LoVo (cell line): ENCODE data around the gene PLIN1.

Experiments
- DNase-seq: peaks from one replicate; pipeline ENCODE4 v3.0.0-alpha.2; 2016; ENCODE audit warnings: low spot score

The PLIN1 gene

DNA sequence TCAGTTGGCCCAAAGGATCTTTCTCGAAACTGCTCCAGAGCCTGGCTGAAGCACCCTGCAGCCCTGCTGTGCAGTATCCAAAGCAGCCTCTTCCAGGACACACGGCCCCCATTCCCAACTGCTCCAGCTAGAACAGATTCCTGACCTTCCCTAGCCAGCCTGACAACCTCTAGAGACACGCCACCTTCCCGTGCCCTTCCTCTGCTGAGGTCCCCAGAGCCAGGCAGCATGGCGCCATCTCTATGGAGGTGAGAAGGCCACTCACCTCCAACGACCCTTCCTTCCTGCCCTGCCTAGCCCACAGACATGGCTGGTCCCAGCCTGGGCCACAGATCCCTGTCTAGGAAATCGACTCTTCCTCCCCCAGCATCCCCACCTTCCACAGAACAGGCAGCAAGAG, 27.0 kb downstream of the PLIN1 start:
- DNase-seq: no peak

GRCh38 chr15:89649716-89650115, 29.5 kb downstream of the PLIN1 start:
- DNase-seq: no peak

DNA sequence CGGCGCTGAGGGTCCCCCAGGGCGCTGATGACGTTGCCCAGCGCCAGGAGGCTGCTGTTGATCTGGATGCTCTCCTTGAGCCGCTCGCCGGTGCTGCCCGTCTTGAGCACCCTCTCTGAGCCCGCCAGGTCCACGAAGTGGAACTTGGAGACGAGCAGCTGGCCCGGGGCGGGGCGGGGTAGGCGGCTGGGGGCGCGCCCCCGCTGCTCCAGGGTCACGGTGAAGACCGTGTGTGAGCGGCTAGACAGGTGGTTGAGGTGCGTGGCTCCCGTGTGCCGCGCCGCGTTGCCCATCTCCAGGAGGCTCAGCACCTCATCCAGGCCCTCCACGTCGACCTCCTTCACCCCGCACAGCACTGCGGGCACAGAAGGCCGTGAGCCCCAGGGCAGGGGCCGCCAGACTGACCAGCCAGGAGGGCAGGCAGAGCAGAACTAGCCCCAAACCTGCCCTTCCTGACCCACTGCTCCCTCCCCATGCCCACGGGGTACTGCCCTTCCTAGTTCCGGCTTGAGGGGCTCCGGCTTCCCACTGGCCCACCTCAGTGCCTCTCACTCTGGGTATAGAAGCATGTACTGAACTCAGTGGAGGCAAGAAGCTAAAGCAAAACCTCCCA, 30.0 kb downstream of the PLIN1 start:
- DNase-seq: no peak

- DNase-seq: no peak
Measured at GRCh38 chr15:89648106-89649012, 30.8 kb downstream of the PLIN1 start.

- DNase-seq: peak; percentile 69
Measured at GRCh38 chr15:89647191-89647851, 31.8 kb downstream of the PLIN1 start.

DNA sequence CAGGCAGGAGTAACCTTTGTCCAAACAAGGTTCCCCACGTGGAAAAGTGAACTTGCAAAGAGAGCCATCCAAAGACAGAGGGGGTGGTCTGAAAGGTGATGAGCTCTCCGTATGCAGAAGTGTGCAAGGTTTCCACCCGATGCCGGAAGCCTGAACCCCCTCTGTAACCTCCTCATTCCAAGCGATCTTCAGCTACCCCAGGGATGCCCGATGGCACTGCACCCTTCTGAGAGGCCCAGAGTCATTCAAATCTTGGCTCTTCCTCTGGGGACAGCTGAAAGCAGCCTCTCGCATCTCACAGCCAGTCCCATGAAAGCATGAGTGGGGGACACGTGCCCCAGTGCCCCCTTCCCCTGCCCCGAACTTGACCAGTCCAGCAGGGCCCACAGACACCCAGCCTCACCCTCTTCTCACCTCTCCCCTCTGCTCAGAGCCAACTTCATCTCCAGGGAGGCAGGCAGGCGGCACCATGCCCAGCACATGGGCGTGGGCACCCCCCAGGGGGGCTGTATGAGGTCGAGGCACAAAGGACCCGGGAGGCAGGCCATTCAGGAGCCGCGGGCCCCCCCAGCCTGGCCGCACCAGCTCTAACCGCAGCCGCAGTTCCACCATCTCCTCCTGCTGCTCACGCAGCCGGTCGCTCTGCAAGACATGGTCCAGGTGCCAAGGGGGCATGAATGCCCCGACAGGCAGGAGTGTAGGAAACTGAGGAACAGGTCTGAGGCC, 32.6 kb downstream of the PLIN1 start:
- DNase-seq: no peak

GRCh38 chr15:89645680-89646079, 33.5 kb downstream of the PLIN1 start:
- no peak for DNase-seq

DNA sequence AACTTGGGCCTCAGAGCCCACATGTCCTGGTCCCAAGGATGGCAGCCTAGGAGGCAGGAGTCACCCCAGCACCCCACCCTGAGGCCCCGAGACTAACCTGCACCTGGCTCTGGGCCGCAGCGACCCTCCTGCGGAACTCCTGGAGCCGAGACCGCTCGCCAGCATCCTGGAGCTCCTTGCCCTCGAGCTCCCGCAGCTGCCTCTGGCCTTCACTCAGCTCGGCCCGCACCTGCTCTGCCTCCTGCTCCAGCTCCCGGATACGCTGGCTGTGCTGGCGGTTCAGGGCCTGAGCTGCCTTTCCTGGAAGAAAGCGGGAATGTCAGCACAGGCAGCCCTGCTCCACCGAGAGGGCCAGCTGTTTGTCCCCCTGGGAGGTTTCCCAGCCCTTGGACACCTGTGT, 37.1 kb downstream of the PLIN1 start:
- DNase-seq: no peak

DNA sequence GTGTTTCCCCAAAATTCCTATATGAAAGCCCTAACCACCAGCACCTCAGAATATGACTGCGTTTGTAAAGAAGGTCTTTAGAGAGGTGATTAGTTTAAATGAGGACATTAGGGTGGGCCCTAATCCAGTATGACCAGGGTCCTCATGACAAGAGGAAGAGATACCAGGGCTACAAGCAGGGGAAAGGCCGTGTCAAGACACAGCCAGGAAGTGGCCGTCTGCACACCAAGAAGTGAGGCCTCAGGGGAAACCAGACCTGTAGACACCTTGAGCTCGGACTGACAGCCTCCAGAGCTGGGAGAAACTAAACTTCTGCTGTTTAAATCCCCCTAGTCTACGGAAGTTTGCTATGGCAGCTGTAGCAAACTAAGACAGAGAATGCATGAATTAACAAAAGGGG, 38.1 kb downstream of the PLIN1 start:
- DNase-seq: no peak

- no peak for DNase-seq
Measured at GRCh38 chr15:89640245-89640644, 38.9 kb downstream of the PLIN1 start.

- DNase-seq: no peak
Measured at GRCh38 chr15:89633585-89633984, 45.6 kb downstream of the PLIN1 start.

DNA sequence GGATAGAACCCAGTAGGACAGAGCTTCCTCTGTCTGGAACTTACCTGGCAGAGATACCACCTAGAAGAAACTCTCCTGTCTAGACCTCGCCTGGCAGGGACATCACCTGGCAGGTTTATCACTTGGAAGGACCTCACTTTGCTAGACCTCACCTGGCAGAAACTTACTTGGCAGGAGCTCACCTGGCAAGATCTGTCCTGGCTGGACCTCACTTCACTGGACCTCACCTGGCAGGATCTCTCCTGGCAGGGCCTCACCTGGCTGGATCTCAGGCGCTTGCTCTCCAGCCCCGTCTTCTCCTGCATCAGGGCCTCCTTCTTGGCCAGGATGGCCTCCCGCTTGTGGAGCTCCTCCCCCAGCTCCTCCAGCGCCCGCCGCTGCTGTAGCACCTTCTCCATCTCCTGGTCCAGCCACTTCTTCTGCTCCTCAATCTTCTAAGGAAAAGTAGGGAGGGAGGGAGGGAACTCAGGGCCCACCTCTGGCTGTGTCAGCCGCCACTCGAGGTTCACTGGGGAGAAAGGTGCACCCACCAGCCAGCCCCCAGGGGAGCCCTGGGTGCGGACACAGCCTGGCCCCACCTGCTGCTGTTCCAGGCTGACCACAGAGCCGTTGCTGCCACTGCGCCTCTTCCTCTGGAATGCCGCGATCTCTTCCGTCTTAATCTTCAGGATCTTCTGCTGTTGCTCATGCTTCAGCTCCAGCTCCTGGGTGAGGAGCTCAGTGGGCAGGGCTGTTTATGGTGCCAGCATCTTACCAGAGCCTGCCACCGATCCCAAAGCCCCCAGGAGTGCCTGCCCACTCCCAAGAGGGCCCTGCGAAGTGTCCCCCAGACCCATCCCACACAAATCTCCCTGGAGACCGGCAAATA, 46.4 kb downstream of the PLIN1 start:
- DNase-seq: no peak

GRCh38 chr15:89631902-89632264, 47.3 kb downstream of the PLIN1 start:
- DNase-seq: no peak

DNA sequence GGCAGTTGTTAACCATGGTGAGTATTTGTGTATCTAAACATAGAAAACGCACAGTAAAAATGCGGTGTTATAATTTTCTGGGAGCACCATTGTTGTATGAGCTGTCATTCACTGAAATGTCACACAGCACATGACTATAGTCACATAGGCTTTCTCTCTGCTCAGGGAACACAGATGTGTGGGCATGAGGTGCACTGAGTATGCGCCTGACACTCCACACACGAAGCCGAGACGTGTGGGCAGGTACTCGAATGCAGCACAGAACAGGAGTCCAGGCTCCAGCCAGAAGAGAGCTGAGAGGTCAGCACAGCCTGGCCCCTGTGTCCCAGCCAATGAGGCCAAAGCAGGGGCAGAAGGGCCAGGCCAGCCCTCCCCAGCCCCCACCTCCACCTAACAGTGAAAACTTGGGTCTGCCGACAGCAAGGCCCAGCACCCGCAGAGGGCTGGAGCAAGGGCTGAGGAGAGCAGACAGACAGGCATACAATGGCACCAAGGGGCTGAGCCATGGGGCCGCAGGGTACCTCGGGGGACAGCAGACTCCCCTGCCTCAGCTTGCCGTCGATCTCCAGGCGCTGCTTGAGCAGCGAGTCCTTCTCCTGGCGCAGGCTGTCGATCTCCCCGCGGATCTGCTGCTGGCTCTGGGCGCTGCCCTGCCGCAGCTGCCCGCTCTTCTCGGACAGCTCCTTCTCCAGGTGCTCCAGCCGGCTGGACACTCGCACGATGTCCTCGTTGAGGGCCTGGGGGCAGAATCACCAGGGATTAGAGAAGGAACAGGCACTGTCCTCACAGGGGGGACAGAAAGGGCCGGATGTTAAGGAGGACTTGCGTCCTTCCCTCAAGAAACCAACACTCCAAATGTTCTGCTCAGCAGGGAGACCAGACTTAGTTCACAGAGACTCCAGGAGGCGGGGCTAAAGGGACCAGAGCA, 47.9 kb downstream of the PLIN1 start:
- no peak for DNase-seq

DNA sequence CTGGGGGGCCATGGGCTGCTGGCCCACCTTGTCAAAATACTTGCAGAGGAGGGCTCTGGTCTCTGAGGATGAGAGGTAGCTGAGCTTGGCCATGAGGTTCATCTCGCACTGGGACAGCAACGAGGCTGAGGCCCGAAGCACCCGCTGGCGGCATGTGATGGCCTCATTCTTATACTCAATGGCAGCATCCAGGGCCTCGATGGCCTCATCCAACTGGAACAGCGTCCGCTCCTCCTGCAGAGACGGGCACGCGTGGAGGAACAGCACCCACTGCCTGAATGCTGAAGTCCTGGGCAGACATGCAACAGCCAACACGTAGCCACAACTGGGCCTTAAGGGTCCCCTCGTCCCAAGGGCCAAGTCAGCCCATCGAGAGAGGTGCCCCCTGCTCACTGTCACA, 48.9 kb downstream of the PLIN1 start:
- DNase-seq: no peak

DNA sequence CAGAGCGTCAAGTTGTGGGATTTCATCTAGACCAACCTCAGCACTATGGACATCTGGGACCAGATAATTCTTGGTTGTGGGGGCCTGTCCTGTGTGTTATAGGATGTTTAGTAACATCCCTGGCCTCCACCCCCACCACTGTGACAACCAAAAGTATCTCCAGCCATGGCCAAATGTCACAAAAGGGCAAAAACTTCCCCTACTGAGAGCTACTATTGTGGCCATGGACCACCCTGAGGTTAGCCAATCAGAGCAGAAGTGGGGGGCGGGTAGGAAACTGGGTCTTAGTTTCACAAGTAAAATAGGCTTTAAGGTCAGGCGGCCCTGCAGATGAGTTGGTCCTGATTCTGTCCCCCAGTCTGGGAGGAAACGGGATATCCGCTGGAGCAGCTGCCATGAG, 49.3 kb downstream of the PLIN1 start:
- no peak for DNase-seq

DNA sequence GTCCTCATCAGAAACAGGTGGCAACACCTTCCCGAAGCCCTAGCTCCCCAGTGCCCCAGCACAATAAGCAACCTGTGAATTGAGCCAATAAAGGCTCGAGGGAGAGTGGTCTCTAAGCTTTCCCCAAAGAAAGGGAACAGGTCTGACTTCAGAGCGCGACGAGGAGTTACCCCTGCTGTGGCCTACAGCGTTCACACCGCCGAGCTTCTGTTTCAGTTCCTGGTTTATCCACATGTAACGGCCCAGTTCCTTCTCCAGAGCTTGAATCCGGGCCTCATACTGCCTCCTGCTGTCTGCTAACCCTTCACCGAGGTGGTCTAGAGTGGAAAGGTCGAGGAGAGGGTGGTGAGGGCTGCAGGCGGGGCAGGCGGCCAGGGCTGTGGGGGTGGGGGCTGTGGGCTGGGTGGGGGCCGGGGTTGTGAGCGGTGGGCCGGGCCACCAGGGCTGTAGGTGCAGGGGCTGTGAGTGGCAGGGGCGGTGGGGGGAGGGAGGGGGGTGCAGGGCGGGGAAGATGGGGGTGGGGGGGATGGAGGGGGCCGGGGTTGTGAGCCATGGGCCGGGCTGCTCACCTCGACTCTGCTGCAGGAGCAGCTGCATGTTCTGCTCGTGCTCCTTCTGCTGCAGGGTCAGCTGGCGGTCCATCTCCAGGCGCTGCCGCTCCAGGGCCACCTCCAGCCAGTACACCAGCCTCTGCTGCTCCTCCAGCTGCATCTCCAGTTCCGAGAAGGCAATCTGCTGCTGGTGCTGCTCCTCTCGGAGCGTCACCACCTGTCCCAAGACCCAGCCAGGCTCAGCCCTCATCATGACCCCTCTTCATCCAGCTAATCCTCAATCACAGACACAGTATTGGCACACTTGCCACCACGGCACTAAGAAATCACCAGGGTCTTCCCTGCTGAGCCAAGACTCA, 50.1 kb downstream of the PLIN1 start:
- DNase-seq: no peak

- DNase-seq: no peak
Measured at GRCh38 chr15:89628301-89628700, 50.9 kb downstream of the PLIN1 start.

GRCh38 chr15:89627256-89627970, 51.8 kb downstream of the PLIN1 start:
- no peak for DNase-seq
